ENCODE measurements around the gene LGR5.
"Not testable (repeated sequence)": the region's sequence is repeated elsewhere in the genome, so short reads cannot be mapped to it uniquely, and the experiment has no call there.

LGR5 gene

DNA sequence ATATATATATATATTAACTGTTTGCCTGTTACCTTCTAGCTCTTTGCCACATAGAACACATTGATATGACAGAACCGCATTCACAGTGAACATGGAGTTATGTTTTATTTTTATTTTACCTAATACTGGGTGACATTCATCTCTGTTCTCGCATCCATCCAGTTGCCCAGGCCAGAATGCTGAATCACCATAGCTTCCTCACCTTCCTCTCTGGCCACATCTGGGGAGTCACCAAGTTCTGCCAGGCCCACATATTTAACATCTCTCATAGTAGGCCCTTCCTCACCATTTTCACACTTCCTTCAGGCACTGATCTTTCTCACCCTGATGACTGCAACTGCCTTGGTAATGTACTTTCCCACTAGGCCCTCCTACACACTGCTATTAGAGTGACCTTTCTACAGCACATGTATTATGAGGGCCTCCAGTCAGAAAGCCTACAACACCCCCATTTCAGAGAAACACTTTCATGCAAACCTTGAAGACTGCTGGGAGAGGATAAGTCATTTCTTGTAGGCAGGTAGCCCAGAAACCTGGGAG is 106.8 kb downstream of the LGR5 start:
- DNase-seq (ENCODE audit: extremely low read depth in 1 of 2, low read depth in 1 of 2): no peak

- DNase-seq (ENCODE audit: extremely low read depth in 1 of 2, low read depth in 1 of 2): no peak
Measured at GRCh38 chr12:71548893-71549292, 109.3 kb downstream of the LGR5 start.

GRCh38 chr12:71551529-71551928 is 111.9 kb downstream of the LGR5 start:
- no peak for DNase-seq (ENCODE audit: extremely low read depth in 1 of 2, low read depth in 1 of 2)

GRCh38 chr12:71552728-71553501 is 113.3 kb downstream of the LGR5 start:
- no peak for DNase-seq (ENCODE audit: extremely low read depth in 1 of 2, low read depth in 1 of 2)

GRCh38 chr12:71555191-71555590 is 115.6 kb downstream of the LGR5 start:
- no peak for DNase-seq (ENCODE audit: extremely low read depth in 1 of 2, low read depth in 1 of 2)

DNA sequence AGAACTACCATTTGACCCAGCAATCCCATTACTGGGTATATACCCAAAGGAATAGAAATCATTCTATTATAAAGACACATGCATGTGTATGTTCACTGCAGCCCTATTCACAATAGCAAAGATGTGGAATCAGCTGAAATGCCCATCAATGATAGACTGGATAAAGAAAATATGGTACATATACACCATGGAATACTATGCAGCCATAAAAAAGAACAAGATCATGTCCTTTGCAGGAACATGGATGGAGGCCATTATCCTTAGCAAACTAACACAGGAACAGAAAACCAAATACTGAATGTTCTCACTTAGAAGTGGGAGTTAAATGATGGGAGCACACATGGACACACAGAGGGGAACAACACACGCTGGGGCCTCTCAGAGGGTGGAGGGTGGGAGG is 116.2 kb downstream of the LGR5 start:
- DNase-seq (ENCODE audit: extremely low read depth in 1 of 2, low read depth in 1 of 2): not testable (repeated sequence)

- no peak for DNase-seq (ENCODE audit: extremely low read depth in 1 of 2, low read depth in 1 of 2)
Measured at GRCh38 chr12:71556448-71556847, 116.8 kb downstream of the LGR5 start.

DNA sequence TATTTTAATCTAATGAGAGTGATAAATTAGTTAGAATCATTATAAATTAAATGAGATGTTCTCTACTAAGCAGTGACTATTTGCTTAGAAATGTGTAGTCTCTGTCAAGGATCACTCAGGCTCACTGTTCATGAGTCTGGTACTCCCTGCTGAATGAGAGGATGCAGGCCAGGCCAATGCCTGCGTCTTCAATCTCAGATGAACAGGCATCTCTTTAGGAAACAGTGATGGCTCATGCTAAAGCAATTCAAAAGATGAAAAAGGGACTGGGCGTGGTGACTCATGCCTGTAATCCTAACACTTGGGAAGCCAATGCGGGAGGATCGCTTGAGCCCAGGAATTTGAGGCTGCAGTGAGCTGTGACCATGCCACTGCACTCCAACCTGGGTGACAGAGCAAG is 117.3 kb downstream of the LGR5 start:
- DNase-seq (ENCODE audit: extremely low read depth in 1 of 2, low read depth in 1 of 2): no peak

- DNase-seq (ENCODE audit: extremely low read depth in 1 of 2, low read depth in 1 of 2): no peak
Measured at GRCh38 chr12:71558445-71558844, 118.8 kb downstream of the LGR5 start.

DNA sequence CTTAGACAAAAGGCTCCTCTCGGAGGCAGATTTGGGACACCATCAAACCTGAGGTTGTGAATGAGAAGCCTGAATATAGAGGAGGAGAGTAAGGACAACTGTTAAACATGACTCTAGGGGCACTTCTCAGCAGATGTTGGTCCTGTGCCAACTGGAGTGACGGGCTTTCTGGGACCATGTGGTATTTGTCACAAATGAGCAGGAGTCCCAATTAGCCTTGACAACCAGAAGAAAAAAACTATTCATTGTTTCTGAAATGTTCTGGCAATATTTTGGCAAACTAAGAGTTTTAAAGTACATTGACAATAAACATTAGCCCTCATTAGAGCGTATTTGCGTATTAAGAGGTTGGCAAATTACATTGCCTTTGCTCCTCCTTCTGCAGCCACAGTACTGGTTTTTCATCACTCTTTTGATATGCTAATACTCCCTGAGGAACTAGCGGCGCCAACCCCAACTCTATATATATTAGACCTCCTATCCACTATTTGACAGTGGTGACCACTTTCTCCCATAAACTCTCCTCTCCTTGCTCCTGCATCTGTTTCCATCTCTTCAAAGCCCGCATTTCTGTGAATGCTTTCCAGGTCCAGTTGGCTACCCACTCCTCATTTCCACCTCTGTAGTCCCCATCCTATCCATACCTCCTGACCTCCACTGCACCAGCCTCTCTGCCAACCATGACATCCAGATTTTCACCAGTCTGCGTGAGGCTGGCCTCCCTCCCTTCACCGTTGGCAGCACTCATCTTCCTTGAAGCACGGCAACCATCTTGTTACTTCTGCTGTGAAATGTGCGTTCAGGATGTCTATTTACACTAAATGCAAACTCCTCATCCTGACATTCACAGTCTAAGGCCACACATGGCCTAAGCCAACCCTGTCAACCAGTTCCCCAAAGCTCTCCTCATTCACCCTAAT is 123.3 kb downstream of the LGR5 start:
- DNase-seq (ENCODE audit: extremely low read depth in 1 of 2, low read depth in 1 of 2): no peak

- DNase-seq (ENCODE audit: extremely low read depth in 1 of 2, low read depth in 1 of 2): no peak
Measured at GRCh38 chr12:71565535-71565934, 125.9 kb downstream of the LGR5 start.

- no peak for DNase-seq (ENCODE audit: extremely low read depth in 1 of 2, low read depth in 1 of 2)
Measured at GRCh38 chr12:71566655-71567054, 127.1 kb downstream of the LGR5 start.

DNA sequence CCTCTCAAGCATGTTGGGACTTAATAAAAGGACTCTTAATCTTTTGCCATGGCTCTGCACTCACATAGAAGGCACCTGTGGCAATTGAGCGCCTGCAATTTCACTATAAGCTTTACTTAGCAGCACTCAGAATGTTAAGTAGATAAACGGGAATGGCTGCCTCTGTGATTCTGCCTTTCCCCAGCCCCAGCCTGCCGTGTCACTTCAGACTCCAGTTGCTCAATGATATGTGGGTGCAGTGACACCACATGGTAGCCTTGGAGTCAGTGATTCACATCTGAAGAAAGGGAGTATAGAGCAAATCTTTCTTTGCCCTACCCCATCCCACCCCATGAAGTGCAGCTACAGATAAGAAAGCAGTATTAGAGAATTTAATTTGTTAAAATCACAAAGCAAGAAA is 127.9 kb downstream of the LGR5 start:
- DNase-seq (ENCODE audit: extremely low read depth in 1 of 2, low read depth in 1 of 2): no peak

DNA sequence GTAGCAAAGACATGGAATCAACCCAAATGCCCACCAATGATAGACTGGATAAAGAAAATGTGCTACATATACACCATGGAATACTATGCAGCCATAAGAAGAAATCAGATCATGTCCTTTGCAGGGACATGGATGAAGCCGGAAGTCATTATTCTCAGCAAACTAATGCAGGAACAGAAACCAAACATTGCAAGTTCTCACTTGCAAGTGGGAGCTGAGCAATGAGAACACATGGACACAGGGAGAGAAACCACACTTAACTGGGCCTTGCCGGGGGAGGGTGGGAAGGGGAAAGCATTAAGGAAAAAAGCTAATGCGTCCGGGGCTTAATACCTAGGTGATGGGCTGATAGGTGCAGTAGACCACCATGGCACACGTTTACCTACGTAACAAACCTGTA is 130.3 kb downstream of the LGR5 start:
- DNase-seq (ENCODE audit: extremely low read depth in 1 of 2, low read depth in 1 of 2): not testable (repeated sequence)

DNA sequence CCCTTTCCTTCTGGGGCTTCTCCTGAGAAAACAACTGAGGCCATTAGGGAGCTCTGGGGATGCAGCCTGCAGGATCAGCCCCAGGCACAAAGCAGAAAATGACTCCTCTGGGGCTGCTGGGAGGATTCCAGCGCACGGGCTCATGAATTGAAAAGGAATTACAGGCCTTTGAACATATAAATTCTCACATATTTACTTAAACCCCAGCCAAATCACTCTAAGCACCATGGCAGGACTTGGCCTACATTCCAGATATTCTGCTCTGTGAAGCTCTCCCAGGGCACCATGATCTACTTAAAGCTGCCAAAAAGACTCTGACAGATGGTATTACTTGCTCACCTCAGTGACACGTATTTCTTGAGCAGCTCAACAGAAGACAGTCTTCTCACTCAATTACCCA is 136.9 kb downstream of the LGR5 start:
- DNase-seq (ENCODE audit: extremely low read depth in 1 of 2, low read depth in 1 of 2): no peak

- no peak for DNase-seq (ENCODE audit: extremely low read depth in 1 of 2, low read depth in 1 of 2)
Measured at GRCh38 chr12:71578694-71579258, 139.2 kb downstream of the LGR5 start.

DNA sequence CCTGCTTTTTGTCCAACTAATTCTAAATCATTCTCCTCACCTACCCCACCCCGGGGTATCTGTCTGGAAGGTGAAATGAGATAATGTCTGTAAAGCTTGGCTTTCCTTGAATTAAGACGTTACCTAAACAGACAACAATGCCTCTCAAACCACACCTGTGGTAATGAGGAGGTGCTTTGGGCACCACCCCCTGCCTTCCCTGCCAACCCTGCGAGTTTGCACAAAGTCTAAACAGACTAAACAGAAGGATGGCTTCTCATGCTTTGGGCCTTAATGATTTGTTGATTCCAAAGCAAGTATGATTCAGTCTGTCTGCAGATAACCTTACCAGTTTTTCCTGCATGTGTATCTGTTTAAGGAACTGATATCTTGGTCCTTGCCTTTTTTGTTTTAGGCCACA is 141.6 kb downstream of the LGR5 start:
- no peak for DNase-seq (ENCODE audit: extremely low read depth in 1 of 2, low read depth in 1 of 2)

DNA sequence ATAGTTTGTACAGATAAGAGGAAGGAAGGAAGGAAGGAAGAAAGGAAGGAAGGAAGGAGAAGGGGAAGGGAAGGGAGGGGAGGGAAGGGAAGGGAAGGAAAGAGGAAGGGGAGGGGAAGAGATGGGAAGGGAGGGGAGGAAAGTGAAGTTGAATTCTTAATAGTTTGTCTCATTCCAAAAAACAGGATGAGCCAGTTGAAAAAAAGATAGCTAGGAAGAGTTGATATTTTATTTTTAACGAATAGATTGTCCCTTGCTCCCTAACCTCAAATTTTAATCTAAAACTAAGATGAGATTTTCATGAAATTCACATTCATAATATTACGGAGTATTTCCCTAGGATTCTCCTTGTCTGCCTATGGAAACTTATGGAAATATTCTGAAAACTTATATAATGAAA is 143.3 kb downstream of the LGR5 start:
- DNase-seq (ENCODE audit: extremely low read depth in 1 of 2, low read depth in 1 of 2): no peak

DNA sequence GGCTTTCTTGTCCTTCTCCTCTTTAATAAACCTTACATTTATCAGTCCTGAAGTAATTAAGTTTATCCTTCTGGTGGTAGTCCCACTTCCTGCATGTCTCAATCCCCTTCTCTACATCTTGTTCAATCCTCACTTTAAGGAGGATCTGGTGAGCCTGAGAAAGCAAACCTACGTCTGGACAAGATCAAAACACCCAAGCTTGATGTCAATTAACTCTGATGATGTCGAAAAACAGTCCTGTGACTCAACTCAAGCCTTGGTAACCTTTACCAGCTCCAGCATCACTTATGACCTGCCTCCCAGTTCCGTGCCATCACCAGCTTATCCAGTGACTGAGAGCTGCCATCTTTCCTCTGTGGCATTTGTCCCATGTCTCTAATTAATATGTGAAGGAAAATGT is 144.8 kb downstream of the LGR5 start:
- DNase-seq (ENCODE audit: extremely low read depth in 1 of 2, low read depth in 1 of 2): no peak

GRCh38 chr12:71585218-71585617 is 145.6 kb downstream of the LGR5 start:
- DNase-seq (ENCODE audit: extremely low read depth in 1 of 2, low read depth in 1 of 2): no peak

DNA sequence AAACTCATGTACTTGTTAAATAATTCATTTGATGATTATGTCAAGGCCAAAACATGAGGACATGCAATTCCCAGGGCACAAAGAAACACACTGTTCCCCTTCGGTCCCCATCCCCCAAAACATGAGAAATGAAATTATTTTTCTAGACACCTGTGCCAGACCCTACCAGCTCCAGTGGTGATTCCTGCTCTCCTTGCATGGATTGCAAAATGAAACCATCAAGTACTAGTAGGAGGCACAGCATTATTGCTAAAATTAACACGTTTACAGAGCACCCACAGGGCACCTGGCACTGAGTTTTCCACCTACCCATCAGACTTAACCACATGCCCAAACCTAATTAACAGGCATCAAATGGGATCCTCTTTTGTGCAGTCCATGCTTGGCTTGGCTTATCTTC is 147.4 kb downstream of the LGR5 start:
- no peak for DNase-seq (ENCODE audit: extremely low read depth in 1 of 2, low read depth in 1 of 2)

Measured in activated CD8-positive, alpha-beta memory T cell treated with anti-CD3 and anti-CD28 coated beads for 1 hour (primary cell).